ENCODE results near the gene TMEM132A. TPM values are rescaled to one million over a fixed set of nuclear protein-coding genes. Genes with fewer than 3 reads are reported as not detected.

The TMEM132A gene
- total and polyA plus RNA-seq, 9 of the 15 experiments (the other 6 are each of a cell fraction or from before 2014, with no cell fraction given) = 0.04 to 1.1 (median 0.18) TPM; not detected in 4

GRCh38 chr11:60906132-60906972, 17.9 kb upstream of the TMEM132A start, which contains the start of gene PRPF19 (continued):
- peak; percentile 59 for TF ChIP-seq MGA (IDR thresholded peaks at IDR 0.05)
- TF ChIP-seq ZNF75A (CRISPR knock-in tag; IDR thresholded peaks at IDR 0.05) = no peak
- TF ChIP-seq ARID4B (CRISPR knock-in tag; IDR thresholded peaks at IDR 0.05) = peak; percentile 92
- TF ChIP-seq THRA (IDR thresholded peaks at IDR 0.05) = no peak
- TF ChIP-seq ETS2 (tag; IDR thresholded peaks at IDR 0.05; ENCODE audit: borderline replicate concordance, poor library complexity, severe bottlenecking) = no peak
- TF ChIP-seq ASH1L (IDR thresholded peaks at IDR 0.05; ENCODE audit: borderline replicate concordance, low read depth, partially characterized antibody) = no peak
- no peak for TF ChIP-seq NFE2 (IDR thresholded peaks at IDR 0.05; ENCODE audit: low read depth)
- no peak for TF ChIP-seq ZKSCAN3 (CRISPR knock-in tag; IDR thresholded peaks at IDR 0.05)
- TF ChIP-seq TRIM24 (IDR thresholded peaks at IDR 0.05) = no peak
- no peak for TF ChIP-seq CBFA2T3 (IDR thresholded peaks at IDR 0.05)
